Upper lobe of right lung (tissue), 1 donor: Measurements from ENCODE around the gene PLEKHA1. TPM values are rescaled to one million over a fixed set of nuclear protein-coding genes. Genes with fewer than 3 reads are reported as not detected.

Experiments used
- ATAC-seq: fragments of 200-7000 bp; cut with Tn5 transposase; one replicate; pipeline ENCODE4 v1.9.1; 2020; ENCODE audit warnings: mild to moderate bottlenecking, moderate library complexity
- DNase-seq: peaks from one replicate; pipeline ENCODE4 v3.0.0-alpha.2; 2020
- H3K27ac ChIP-seq: fragments of 200-600 bp; one replicate; pipeline ENCODE4 v1.8.0; 2022
- H3K27me3 ChIP-seq: fragments of 200-600 bp; one replicate; pipeline ENCODE4 v1.8.0; 2022; ENCODE audit warnings: mild to moderate bottlenecking
- H3K36me3 ChIP-seq: fragments of 200-600 bp; one replicate; pipeline ENCODE4 v1.8.0; 2022
- H3K4me1 ChIP-seq: fragments of 200-600 bp; one replicate; pipeline ENCODE4 v1.8.0; 2022
- H3K4me3 ChIP-seq: fragments of 200-600 bp; one replicate; pipeline ENCODE4 v1.8.0; 2022; ENCODE audit warnings: mild to moderate bottlenecking
- H3K9me3 ChIP-seq: fragments of 200-600 bp; one replicate; pipeline ENCODE4 v1.8.0; 2022
- CTCF ChIP-seq: fragments of 200-600 bp; IDR thresholded peaks from one replicate; pipeline ENCODE4 v1.8.0; 2022; ENCODE audit warnings: antibody characterized with exemption
- intact Hi-C: fragments of 100-400 bp; cut with DNase I; formaldehyde crosslinking; loops from one replicate; pipeline ENCODE4 v1.11.0; 2022
- total RNA-seq: library from RNA; stranded (reverse); fragmentation: NEBNext Ultra II Directional; extraction: Animal tissue kit (Norgen Biotek cat#: 25700); gene quantifications from one replicate; pipeline ENCODE4 v1.2.1, GENCODE V29; 2021
- donor health status: DM: no; HTN: yes; CAD: no; lungs with severe emphysema.

PLEKHA1 gene
- total RNA-seq, 1 donor from 2014 or later: 59.9 TPM

- ATAC-seq (no peak), DNase-seq (no peak)
- no peak overlapping the region for H3K4me3 ChIP-seq
- H3K9me3 ChIP-seq: no peaks in the 10 kb centered on the region
- no peak for TF ChIP-seq CTCF
- H3K36me3 ChIP-seq: peaks cover 17% of the 10 kb centered on the region
- intact Hi-C loops: no loop called here
- H3K27ac ChIP-seq: no peak overlapping the region
- H3K27me3 ChIP-seq: no peaks in the 10 kb centered on the region
- H3K4me1 ChIP-seq: no peaks in the 10 kb centered on the region
Measured at GRCh38 chr10:122404576-122404975, 30.1 kb downstream of the PLEKHA1 start.

- H3K9me3 ChIP-seq: no peaks in the 10 kb centered on the region
- peaks cover 8% of the 10 kb centered on the region for H3K36me3 ChIP-seq
- intact Hi-C loops: no loop called here
- H3K27me3 ChIP-seq: no peaks in the 10 kb centered on the region
- H3K27ac ChIP-seq: no peak overlapping the region
- no peak for DNase-seq
- no peaks in the 10 kb centered on the region for H3K4me1 ChIP-seq
- no peak for TF ChIP-seq CTCF
- ATAC-seq: no peak
- no peak overlapping the region for H3K4me3 ChIP-seq
Measured at GRCh38 chr10:122407375-122408125, 33.0 kb downstream of the PLEKHA1 start.

- H3K9me3 ChIP-seq: no peaks in the 10 kb centered on the region
- no peaks in the 10 kb centered on the region for H3K27me3 ChIP-seq
- H3K4me3 ChIP-seq: no peak overlapping the region
- ATAC-seq (no peak), DNase-seq (no peak)
- intact Hi-C loops: no loop called here
- H3K27ac ChIP-seq: no peak overlapping the region
- H3K4me1 ChIP-seq: peaks cover 11% of the 10 kb centered on the region
- no peak for TF ChIP-seq CTCF
- H3K36me3 ChIP-seq: peaks cover 30% of the 10 kb centered on the region
Measured at GRCh38 chr10:122413327-122413726, 38.8 kb downstream of the PLEKHA1 start.

GRCh38 chr10:122417667-122418066 lies 43.2 kb downstream of the PLEKHA1 start:
- no peak overlapping the region for H3K27ac ChIP-seq
- no peak for DNase-seq
- H3K4me3 ChIP-seq: no peak overlapping the region
- H3K27me3 ChIP-seq: no peaks in the 10 kb centered on the region
- peaks cover 40% of the 10 kb centered on the region for H3K4me1 ChIP-seq
- no peaks in the 10 kb centered on the region for H3K9me3 ChIP-seq
- TF ChIP-seq CTCF: no peak
- peaks cover 32% of the 10 kb centered on the region for H3K36me3 ChIP-seq
- no peak for ATAC-seq
- intact Hi-C loops: no loop called here

GRCh38 chr10:122419016-122419415 lies 44.5 kb downstream of the PLEKHA1 start:
- intact Hi-C loops: no loop called here
- DNase-seq: no peak
- TF ChIP-seq CTCF: no peak
- Histone ChIP-seq H3K27ac (no peak overlapping the region), H3K4me3 (no peak overlapping the region), H3K4me1 (peaks cover 41% of the 10 kb centered on the region), H3K36me3 (peaks cover 19% of the 10 kb centered on the region), H3K27me3 (no peaks in the 10 kb centered on the region), H3K9me3 (no peaks in the 10 kb centered on the region)
- no peak for ATAC-seq
